HEK293 (cell line): ENCODE measurements around the gene UNK.

Source experiments
- CTCF ChIA-PET: fragments of 350-600 bp; formaldehyde crosslinking; extraction: SDS; loops from one replicate; lab custom pipeline; 2021; ENCODE audit warnings: antibody characterized with exemption; lab: Yijun Ruan, JAX
- POLR2A ChIA-PET: fragments of 300-600 bp; formaldehyde crosslinking; extraction: SDS; loops from one replicate; lab custom pipeline; 2020; ENCODE audit warnings: antibody characterized with exemption, inconsistent platforms; lab: Yijun Ruan, JAX
- H3K27ac ChIP-seq: fragments of 200-500 bp; sonication (Bioruptor generic); 2 replicates; pipeline ENCODE4 v1.5.1; 2014; ENCODE audit warnings: low read depth, low read length, control low read depth, inconsistent platforms; ENCODE audit errors: extremely low read depth
- H3K36me3 ChIP-seq, 2 experiments: fragments of 200-500 bp in 1 of 2; sonication (Bioruptor generic) in 1 of 2; 1 replicate in 1 of 2; 2 replicates in 1 of 2; pipeline ENCODE4 v1.5.1; 2014 to 2017; ENCODE audit warnings: inconsistent platforms in 2 of 2, low read length in 2 of 2; ENCODE audit not compliant: control insufficient read depth in 2 of 2, insufficient read depth in 1 of 2
- H3K4me1 ChIP-seq: fragments of 200-500 bp; sonication (Bioruptor generic); 2 replicates; pipeline ENCODE4 v1.5.1; 2014; ENCODE audit warnings: mild to moderate bottlenecking, low read length, inconsistent platforms; ENCODE audit not compliant: control insufficient read depth, insufficient read depth
- H3K4me3 ChIP-seq: 2 replicates; pipeline ENCODE4 v1.5.1; 2011; ENCODE audit warnings: low read depth, mild to moderate bottlenecking, control low read depth, low read length, moderate library complexity
- H3K9me3 ChIP-seq: fragments of 200-500 bp; sonication (Bioruptor generic); 2 replicates; pipeline ENCODE4 v1.5.1; 2014; ENCODE audit warnings: low read depth, low read length, inconsistent platforms; ENCODE audit not compliant: control insufficient read depth, insufficient read depth
- BCL11B ChIP-seq: fragments of 450-650 bp; formaldehyde crosslinking; IDR thresholded peaks from 2 replicates; pipeline ENCODE4 v1.5.1; 2016; ENCODE audit warnings: low read depth, missing biosample characterization, missing genetic modification characterization
- GLIS1 ChIP-seq: fragments of 450-650 bp; formaldehyde crosslinking; IDR thresholded peaks from 2 replicates; pipeline ENCODE4 v1.5.1; 2016; ENCODE audit warnings: missing biosample characterization, missing genetic modification characterization
- WT1 ChIP-seq: fragments of 450-650 bp; formaldehyde crosslinking; IDR thresholded peaks from 2 replicates; pipeline ENCODE4 v1.5.1; 2016; ENCODE audit warnings: missing biosample characterization, missing genetic modification characterization
- ZEB2 ChIP-seq: fragments of 450-650 bp; formaldehyde crosslinking; IDR thresholded peaks from 2 replicates; pipeline ENCODE4 v1.5.1; 2016; ENCODE audit warnings: missing biosample characterization, missing genetic modification characterization
- ZNF19 ChIP-seq: fragments of 450-650 bp; formaldehyde crosslinking; IDR thresholded peaks from 2 replicates; pipeline ENCODE4; 2016; ENCODE audit warnings: missing biosample characterization, missing genetic modification characterization, low read depth
- ZNF211 ChIP-seq: fragments of 450-650 bp; formaldehyde crosslinking; IDR thresholded peaks from 2 replicates; pipeline ENCODE4 v1.5.1; 2016; ENCODE audit warnings: low read depth, missing biosample characterization, missing genetic modification characterization
- ZNF239 ChIP-seq: fragments of 450-650 bp; formaldehyde crosslinking; IDR thresholded peaks from 2 replicates; pipeline ENCODE4 v1.5.1; 2016; ENCODE audit warnings: missing biosample characterization, missing genetic modification characterization
- ZNF274 ChIP-seq, 2 experiments: fragments of 200-500 bp in 1 of 2; fragments of 450-650 bp in 1 of 2; sonication (Bioruptor generic) in 1 of 2; formaldehyde crosslinking in 1 of 2; IDR thresholded peaks; 2 replicates each; pipeline versions ENCODE4 v1.5.1 to v1.6.1; 2014 to 2016; ENCODE audit warnings: borderline replicate concordance in 1 of 2, inconsistent platforms in 1 of 2, low read length in 1 of 2, missing biosample characterization in 1 of 2, missing genetic modification characterization in 1 of 2
- ZNF302 ChIP-seq: fragments of 450-650 bp; formaldehyde crosslinking; IDR thresholded peaks from 2 replicates; pipeline ENCODE4 v1.5.1; 2016; ENCODE audit warnings: missing biosample characterization, missing genetic modification characterization, low read depth
- ZNF335 ChIP-seq: fragments of 450-650 bp; formaldehyde crosslinking; conservative IDR thresholded peaks from 2 replicates; pipeline ENCODE4 v1.5.1; 2016; ENCODE audit warnings: missing biosample characterization, missing genetic modification characterization
- ZNF350 ChIP-seq: fragments of 450-650 bp; formaldehyde crosslinking; IDR thresholded peaks from 2 replicates; pipeline ENCODE4 v1.5.0; 2017; ENCODE audit warnings: missing biosample characterization, mild to moderate bottlenecking, missing genetic modification characterization
- ZNF433 ChIP-seq: fragments of 450-650 bp; formaldehyde crosslinking; IDR thresholded peaks from 2 replicates; pipeline ENCODE4 v1.5.1; 2016; ENCODE audit warnings: missing biosample characterization, missing genetic modification characterization, low read depth
- ZNF510 ChIP-seq: fragments of 450-650 bp; formaldehyde crosslinking; IDR thresholded peaks from 2 replicates; pipeline ENCODE4 v1.5.1; 2018; ENCODE audit warnings: mild to moderate bottlenecking, missing genetic modification characterization, missing biosample characterization; ENCODE audit not compliant: insufficient replicate concordance
- ZNF518A ChIP-seq: fragments of 450-650 bp; formaldehyde crosslinking; conservative IDR thresholded peaks from 2 replicates; pipeline ENCODE4 v1.5.1; 2016; ENCODE audit warnings: low read depth, missing biosample characterization, missing genetic modification characterization
- ZNF610 ChIP-seq: fragments of 450-650 bp; formaldehyde crosslinking; IDR thresholded peaks from 2 replicates; pipeline ENCODE4 v1.5.1; 2016; ENCODE audit warnings: missing biosample characterization, missing genetic modification characterization, borderline replicate concordance
- ZNF624 ChIP-seq: fragments of 450-650 bp; formaldehyde crosslinking; IDR thresholded peaks from 2 replicates; pipeline ENCODE4 v1.5.1; 2017; ENCODE audit warnings: missing biosample characterization, missing genetic modification characterization
- ZNF768 ChIP-seq: fragments of 450-650 bp; formaldehyde crosslinking; IDR thresholded peaks from 2 replicates; pipeline ENCODE4 v1.5.1; 2018; ENCODE audit warnings: missing biosample characterization, mild to moderate bottlenecking, missing genetic modification characterization
- ZNF837 ChIP-seq: fragments of 450-650 bp; formaldehyde crosslinking; IDR thresholded peaks from 2 replicates; pipeline ENCODE4 v1.5.1; 2016; ENCODE audit warnings: missing biosample characterization, missing genetic modification characterization
- TF ChIP-seq, protein P1 (sequence below): fragments of 450-650 bp; formaldehyde crosslinking; IDR thresholded peaks from 2 replicates; pipeline ENCODE4 v1.5.1; 2016; ENCODE audit warnings: missing biosample characterization, missing genetic modification characterization
- TF ChIP-seq, protein P2 (sequence below): fragments of 450-650 bp; formaldehyde crosslinking; IDR thresholded peaks from 2 replicates; pipeline ENCODE4 v1.5.1; 2017; ENCODE audit warnings: missing biosample characterization, missing genetic modification characterization
- TF ChIP-seq, protein P3 (sequence below): fragments of 450-650 bp; formaldehyde crosslinking; IDR thresholded peaks from 2 replicates; pipeline ENCODE4 v1.5.1; 2016; ENCODE audit warnings: missing biosample characterization, missing genetic modification characterization

UNK gene

DNA sequence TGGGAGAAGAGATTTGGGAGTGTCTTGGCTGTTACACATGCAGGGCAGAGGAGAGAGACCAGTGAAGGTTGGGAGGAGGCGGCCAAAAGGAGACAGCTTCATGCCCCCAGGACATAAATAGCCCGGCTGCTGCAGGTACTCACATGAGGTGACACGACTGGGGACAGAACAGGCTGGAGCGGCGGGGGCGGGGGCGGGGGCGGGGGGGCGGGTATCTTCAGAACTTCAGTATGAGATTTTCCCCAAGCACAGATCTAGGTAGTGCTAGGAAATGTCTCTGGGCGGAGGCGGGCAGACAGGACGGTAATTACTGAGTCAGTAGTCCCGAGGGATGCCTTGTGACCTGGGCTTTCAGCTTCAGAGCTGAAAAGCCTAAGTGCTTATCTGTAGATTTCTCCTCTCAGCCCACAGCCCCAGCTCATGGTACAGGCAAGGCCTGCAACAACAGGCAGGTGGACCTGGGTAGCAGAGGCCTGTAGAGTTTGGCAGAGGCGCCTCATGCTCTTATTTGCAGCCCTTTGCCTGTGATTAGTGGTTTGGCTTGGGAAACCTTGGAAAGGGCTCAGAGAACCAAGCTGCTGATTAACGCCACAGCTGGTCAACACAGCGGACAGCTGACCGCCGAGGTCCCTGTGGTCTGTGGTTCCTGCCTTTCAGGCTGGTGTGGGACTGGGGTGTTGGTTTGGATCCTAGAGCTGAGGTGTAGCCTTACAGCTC lies 24.5 kb downstream of the UNK start (continued):
- TF ChIP-seq, protein P1, sequence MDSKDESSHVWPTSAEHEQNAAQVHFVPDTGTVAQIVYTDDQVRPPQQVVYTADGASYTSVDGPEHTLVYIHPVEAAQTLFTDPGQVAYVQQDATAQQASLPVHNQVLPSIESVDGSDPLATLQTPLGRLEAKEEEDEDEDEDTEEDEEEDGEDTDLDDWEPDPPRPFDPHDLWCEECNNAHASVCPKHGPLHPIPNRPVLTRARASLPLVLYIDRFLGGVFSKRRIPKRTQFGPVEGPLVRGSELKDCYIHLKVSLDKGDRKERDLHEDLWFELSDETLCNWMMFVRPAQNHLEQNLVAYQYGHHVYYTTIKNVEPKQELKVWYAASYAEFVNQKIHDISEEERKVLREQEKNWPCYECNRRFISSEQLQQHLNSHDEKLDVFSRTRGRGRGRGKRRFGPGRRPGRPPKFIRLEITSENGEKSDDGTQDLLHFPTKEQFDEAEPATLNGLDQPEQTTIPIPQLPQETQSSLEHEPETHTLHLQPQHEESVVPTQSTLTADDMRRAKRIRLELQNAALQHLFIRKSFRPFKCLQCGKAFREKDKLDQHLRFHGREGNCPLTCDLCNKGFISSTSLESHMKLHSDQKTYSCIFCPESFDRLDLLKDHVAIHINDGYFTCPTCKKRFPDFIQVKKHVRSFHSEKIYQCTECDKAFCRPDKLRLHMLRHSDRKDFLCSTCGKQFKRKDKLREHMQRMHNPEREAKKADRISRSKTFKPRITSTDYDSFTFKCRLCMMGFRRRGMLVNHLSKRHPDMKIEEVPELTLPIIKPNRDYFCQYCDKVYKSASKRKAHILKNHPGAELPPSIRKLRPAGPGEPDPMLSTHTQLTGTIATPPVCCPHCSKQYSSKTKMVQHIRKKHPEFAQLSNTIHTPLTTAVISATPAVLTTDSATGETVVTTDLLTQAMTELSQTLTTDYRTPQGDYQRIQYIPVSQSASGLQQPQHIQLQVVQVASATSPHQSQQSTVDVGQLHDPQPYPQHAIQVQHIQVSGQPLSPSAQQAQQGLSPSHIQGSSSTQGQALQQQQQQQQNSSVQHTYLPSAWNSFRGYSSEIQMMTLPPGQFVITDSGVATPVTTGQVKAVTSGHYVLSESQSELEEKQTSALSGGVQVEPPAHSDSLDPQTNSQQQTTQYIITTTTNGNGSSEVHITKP: peak; percentile 52
- no peak for TF ChIP-seq GLIS1 (tag by site-specific recombination)
- no peak for TF ChIP-seq ZEB2 (tag by site-specific recombination)
- TF ChIP-seq ZNF239 (tag by site-specific recombination): peak; percentile 79

DNA sequence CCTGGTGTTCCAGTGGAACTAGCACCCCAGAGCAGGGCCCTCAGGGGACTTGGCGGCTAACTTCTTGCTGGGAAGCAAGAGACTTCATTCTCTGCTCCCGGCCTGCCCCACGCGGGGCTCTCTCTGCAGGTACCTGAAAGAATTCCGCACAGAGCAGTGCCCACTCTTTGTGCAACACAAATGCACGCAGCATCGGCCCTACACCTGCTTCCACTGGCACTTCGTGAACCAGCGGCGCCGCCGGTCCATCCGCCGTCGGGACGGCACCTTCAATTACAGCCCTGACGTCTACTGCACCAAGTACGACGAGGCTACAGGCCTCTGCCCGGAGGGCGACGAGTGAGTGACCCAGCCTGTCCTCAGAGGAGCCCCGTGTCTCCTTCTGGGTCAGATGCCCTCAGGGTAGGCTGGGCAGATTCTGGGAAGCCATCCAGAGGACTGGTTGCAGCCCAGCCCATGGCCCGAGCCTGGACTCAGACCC lies 25.1 kb downstream of the UNK start:
- CTCF ChIA-PET: interaction anchor here (1.0 kb wide), 1 partner anchor 20 kb away, joined by 3 read pairs; no protein-coding TSS in a partner anchor
- H3K36me3 ChIP-seq: peaks cover 24 to 54% of the 10 kb centered on the region in 2 experiments
- H3K9me3 ChIP-seq: no peaks in the 10 kb centered on the region
- POLR2A ChIA-PET: interaction anchor here (0.9 to 2.8 kb wide), 3 partner anchors 10 to 33 kb away, joined by 3 to 19 read pairs (median 10); no protein-coding TSS in a partner anchor
- H3K4me3 ChIP-seq: no peak overlapping the region
- peak overlapping the region; percentile 74 for H3K27ac ChIP-seq
- H3K4me1 ChIP-seq: peaks cover 9% of the 10 kb centered on the region
- no peak for TF ChIP-seq ZNF335 (tag by site-specific recombination)
- TF ChIP-seq ZNF433: no peak
- TF ChIP-seq, protein P2, sequence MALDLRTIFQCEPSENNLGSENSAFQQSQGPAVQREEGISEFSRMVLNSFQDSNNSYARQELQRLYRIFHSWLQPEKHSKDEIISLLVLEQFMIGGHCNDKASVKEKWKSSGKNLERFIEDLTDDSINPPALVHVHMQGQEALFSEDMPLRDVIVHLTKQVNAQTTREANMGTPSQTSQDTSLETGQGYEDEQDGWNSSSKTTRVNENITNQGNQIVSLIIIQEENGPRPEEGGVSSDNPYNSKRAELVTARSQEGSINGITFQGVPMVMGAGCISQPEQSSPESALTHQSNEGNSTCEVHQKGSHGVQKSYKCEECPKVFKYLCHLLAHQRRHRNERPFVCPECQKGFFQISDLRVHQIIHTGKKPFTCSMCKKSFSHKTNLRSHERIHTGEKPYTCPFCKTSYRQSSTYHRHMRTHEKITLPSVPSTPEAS (tag by site-specific recombination): no peak
- no peak for TF ChIP-seq WT1
- no peak for TF ChIP-seq ZNF510 (tag by site-specific recombination)
- no peak for TF ChIP-seq ZNF302 (tag by site-specific recombination)
- no peak for TF ChIP-seq ZNF624 (tag by site-specific recombination)
- no peak for TF ChIP-seq ZNF274 (IDR thresholded peaks at IDR 0.05; ENCODE audit: low read length)
- TF ChIP-seq ZNF274 (tag by site-specific recombination; IDR thresholded peaks at IDR 0.05; ENCODE audit: borderline replicate concordance): no peak
- TF ChIP-seq, protein P3, sequence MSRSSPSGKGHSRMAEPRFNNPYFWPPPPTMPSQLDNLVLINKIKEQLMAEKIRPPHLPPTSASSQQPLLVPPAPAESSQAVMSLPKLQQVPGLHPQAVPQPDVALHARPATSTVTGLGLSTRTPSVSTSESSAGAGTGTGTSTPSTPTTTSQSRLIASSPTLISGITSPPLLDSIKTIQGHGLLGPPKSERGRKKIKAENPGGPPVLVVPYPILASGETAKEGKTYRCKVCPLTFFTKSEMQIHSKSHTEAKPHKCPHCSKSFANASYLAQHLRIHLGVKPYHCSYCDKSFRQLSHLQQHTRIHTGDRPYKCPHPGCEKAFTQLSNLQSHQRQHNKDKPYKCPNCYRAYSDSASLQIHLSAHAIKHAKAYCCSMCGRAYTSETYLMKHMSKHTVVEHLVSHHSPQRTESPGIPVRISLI (tag by site-specific recombination): no peak
- TF ChIP-seq ZNF768 (tag by site-specific recombination): no peak
- no peak for TF ChIP-seq ZNF837 (tag by site-specific recombination)
- TF ChIP-seq ZNF610: no peak
- no peak for TF ChIP-seq ZNF19 (tag by site-specific recombination)
- no peak for TF ChIP-seq ZNF211 (tag by site-specific recombination)
- no peak for TF ChIP-seq ZNF518A
- no peak for TF ChIP-seq ZNF350
- TF ChIP-seq BCL11B: no peak
